Measurements from ENCODE around the gene AP4M1.

GRCh38 chr7:100098913-100099312, 2.5 kb upstream of the AP4M1 start:
- TF ChIP-seq, protein P1, sequence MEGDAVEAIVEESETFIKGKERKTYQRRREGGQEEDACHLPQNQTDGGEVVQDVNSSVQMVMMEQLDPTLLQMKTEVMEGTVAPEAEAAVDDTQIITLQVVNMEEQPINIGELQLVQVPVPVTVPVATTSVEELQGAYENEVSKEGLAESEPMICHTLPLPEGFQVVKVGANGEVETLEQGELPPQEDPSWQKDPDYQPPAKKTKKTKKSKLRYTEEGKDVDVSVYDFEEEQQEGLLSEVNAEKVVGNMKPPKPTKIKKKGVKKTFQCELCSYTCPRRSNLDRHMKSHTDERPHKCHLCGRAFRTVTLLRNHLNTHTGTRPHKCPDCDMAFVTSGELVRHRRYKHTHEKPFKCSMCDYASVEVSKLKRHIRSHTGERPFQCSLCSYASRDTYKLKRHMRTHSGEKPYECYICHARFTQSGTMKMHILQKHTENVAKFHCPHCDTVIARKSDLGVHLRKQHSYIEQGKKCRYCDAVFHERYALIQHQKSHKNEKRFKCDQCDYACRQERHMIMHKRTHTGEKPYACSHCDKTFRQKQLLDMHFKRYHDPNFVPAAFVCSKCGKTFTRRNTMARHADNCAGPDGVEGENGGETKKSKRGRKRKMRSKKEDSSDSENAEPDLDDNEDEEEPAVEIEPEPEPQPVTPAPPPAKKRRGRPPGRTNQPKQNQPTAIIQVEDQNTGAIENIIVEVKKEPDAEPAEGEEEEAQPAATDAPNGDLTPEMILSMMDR (conservative IDR thresholded peaks at IDR 0.05; ENCODE audit: low read depth, low read length): no peak
- no peak for TF ChIP-seq EZH2 (IDR thresholded peaks at IDR 0.05; ENCODE audit: borderline replicate concordance, low read depth, low read length, poor library complexity, severe bottlenecking)
